ENCODE measurements around the gene NRL.

Gene NRL

DNA sequence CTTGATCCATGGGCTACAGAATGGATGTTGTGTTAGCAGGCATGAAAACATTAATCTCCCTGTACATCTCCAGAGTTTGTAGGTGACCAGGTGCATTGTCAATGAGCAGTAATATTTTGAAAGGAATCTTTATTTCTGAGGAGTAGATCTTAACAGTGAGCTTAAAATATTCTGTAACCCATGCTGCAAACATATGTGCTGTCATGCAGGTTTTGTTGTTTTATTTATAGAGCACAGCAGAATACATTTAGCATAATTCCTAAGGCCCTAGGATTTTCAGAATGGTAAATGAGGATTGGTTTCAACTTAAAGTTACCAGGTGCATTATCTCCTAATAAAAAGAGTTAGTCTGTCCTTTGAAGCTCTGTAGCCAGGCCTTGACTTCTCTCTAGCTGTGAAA lies 12.2 kb upstream of the NRL start:
- no peak for TF ChIP-seq POLR2A (IDR thresholded peaks at IDR 0.05; ENCODE audit: low read depth, low read length)
- DNase-seq (ENCODE audit: insufficient read length, low spot score) (no peak), FAIRE-seq (no peak)

DNA sequence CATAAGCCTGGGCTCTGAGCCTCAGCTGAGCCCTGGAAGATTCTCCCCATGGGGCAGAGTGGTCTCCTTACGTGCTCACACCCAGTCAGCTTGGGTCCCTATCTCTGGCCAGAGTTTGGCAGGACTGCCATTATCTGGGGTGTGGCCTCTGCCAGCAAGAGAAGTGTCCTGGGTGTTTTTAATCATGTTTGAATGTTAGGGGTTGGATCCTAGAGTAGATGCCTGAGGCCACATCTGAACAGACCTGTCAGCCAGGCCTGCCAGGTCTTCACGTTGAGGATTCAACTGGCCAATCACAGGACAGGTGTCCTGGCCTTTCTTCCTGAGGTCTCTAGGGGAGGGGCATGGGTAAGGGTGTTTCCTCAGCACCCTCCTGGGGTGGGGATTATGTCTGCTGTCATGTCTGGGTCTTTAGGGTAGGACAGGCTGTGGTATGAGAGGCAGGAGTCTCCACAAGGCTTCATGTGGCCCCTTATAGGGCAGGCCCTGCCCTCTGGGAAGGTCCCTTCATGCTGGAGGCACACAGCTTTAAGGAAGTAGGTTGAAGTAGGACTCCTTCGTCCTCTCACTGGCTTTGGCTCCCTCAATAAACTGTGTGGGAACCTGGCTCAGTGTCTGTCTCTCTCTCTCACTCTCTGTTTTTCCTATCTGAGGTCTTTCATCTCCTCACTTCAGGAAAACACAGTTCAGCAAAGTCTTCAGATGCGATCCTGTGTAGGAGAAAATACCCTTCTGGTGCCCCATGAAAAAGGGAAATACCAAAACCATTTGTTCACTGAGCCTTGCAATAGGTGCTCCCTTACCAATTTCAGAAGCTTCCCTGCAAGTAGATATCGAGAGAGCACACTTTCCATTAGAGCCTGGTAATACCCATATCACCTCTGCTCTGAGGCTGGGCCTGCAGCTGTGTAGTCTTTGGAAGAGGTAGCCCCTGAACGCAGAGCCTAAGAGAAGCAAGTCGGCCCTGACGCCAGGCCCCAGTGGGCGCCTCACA lies 9.0 kb upstream of the NRL start:
- DNase-seq (ENCODE audit: insufficient read length, low spot score) (no peak), FAIRE-seq (no peak)
- TF ChIP-seq POLR2A (IDR thresholded peaks at IDR 0.05; ENCODE audit: low read depth, low read length) = no peak

DNA sequence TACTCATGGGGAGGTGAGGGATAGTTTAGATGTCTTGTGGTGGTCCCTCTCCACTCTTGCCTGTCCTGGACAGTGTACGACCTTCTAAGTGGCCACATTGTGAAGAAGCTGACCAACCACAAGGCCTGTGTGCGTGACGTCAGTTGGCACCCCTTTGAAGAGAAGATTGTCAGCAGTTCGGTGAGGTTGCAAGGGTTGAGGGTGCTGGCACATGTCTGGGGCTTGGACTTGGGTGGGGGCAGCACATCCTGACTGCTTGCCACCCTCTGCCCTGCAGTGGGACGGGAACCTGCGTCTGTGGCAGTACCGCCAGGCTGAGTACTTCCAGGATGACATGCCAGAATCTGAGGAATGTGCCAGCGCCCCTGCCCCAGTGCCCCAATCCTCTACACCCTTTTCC lies 8.1 kb upstream of the NRL start:
- FAIRE-seq = no peak
- TF ChIP-seq POLR2A (IDR thresholded peaks at IDR 0.05; ENCODE audit: low read depth, low read length) = no peak
- DNase-seq (ENCODE audit: insufficient read length, low spot score) = no peak

DNA sequence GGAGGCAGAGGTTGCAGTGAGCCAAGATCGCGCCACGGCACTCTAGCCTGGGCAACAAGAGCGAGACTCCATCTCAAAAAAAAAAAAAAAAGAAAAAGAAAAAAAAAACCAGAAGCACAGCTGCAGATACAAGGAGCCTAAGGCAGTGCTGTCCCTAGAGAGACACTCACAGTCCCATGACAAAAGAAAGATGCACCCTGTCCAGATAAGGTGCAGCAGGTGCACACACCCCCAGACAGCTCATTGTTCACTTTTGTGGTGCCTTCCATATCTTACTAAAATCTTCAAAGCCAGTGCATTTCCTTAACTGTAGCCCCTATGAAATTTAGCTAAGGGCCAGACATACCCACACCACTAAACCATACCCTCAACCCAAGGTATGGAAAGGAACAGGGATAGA lies 7.7 kb upstream of the NRL start:
- no peak for FAIRE-seq
- no peak for TF ChIP-seq POLR2A (IDR thresholded peaks at IDR 0.05; ENCODE audit: low read depth, low read length)

DNA sequence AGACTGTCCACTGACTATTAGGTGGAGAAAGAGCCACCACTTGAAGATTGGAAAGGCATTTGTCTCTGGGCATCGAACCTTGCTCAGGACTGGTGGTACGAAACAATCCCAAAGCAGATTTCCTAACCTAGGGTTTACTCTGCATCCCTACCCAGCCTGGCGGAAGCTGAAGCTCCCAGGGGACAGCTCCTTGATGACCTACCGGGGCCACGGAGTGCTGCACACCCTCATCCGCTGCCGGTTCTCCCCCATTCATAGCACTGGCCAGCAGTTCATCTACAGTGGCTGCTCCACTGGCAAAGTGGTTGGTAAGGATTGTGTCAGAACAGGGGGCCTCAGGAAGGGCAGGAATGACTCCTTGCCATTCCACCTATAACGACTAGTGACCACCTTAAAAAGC lies 6.5 kb upstream of the NRL start:
- FAIRE-seq (no peak), DNase-seq (ENCODE audit: insufficient read length, low spot score) (no peak)
- no peak for TF ChIP-seq POLR2A (IDR thresholded peaks at IDR 0.05; ENCODE audit: low read depth, low read length)

More for the DNA sequence above, 7.7 kb upstream of the NRL start:
- DNase-seq (ENCODE audit: insufficient read length, low spot score) = no peak

DNA sequence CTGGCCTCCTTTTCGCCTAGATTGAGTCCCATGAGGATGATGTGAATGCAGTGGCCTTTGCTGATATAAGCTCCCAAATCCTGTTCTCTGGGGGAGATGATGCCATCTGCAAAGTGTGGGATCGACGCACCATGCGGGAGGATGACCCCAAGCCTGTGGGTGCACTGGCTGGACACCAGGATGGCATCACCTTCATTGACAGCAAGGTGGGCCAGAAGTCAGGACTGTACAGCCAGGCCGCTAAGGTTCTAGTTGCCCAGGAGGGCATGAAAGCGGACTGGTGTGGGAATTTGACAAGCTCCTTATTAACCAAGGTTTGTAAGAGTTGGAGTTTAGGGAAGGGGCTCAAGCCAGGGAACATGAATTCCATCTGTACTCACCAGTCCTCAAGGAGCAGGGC lies 4.9 kb upstream of the NRL start:
- DNase-seq (ENCODE audit: insufficient read length, low spot score) = no peak
- no peak for FAIRE-seq
- TF ChIP-seq POLR2A (IDR thresholded peaks at IDR 0.05; ENCODE audit: low read depth, low read length) = no peak

DNA sequence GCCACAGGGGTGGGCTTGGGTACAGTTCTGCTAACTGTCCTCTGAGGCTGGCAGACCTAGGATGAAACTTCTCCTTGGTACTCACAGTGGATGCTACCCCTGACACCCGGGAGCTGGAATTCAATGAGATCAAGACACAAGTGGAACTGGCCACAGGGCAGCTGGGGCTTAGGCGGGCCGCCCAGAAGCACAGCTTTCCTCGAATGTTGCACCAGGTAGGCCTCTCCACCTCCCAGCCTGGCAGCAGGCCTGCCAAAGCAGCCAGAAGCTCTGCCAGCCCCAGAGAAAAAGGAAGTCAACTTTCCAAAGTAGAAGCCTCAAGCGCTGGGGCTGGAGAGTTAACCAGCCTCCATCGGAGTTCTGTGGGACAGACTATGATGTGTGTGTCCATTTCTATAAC lies 2.4 kb upstream of the NRL start:
- TF ChIP-seq POLR2A (IDR thresholded peaks at IDR 0.05; ENCODE audit: low read depth, low read length) = no peak
- no peak for FAIRE-seq
- no peak for DNase-seq (ENCODE audit: insufficient read length, low spot score)

DNA sequence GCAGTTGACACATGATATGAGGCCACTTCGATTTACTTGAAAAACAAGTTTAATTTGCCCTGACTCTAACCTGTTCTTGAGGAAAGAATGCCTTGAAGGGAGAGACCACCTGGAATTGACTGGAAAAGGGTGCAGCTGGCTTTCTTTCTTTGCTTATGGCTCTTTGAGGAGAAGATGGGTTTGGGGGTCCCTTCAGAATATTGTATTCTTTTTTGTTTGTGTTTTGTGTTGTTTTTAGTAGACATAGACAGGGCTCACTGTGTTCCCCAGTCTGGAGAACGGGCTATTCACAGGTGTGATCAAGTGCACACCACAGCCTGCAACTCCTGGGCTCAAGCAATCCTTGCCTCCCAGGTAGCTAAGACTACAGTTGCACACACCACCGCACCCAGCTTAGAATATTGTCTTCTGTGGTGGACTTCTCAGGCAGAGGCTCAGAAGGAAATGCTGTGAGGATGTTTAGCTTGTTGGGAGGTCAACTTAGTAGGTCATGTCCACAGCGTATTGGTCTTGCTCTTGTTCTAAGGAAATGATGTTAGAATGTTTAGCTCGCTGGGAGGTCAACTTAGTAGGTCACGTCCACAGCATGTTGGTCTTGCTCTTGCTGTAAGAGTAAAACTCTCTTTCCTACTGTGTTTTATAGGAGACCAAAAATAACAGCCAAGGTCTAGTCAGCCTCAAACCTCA lies 1.5 kb upstream of the NRL start:
- no peak for TF ChIP-seq POLR2A (IDR thresholded peaks at IDR 0.05; ENCODE audit: low read depth, low read length)
- DNase-seq (ENCODE audit: insufficient read length, low spot score) (no peak), FAIRE-seq (no peak)

DNA sequence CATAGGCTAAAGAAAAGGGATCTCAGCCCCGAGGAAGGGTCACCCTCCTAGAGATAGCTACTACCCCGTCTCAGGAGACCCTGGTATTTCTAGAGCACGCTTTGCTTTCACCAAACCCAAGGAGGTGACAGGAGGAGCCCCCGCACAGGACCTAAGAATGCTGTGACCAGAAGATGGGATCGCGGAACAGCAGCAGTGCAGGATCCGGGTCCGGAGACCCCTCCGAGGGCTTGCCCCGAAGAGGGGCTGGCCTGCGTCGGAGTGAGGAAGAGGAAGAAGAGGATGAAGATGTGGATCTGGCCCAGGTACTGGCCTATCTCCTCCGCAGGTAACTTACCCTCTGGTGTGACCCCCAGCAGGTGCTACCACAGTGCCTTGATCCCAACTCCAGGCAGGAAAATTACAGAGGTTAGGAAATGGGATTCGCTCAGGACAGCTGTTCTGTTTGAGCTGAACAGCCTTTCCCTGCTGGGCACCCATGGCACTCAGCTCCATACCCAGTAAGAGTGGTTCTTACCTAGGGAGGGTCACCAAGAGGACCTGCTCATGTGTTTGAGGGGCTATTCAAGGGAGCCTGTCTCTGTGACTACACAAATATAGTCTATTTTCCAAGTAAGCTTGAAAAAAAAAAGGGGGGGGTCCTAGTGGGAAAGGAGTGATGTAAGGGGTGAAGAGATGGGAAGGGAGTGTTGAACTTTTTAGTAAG lies 826 bp upstream of the NRL start:
- FAIRE-seq = no peak
- no peak for TF ChIP-seq POLR2A (IDR thresholded peaks at IDR 0.05; ENCODE audit: low read depth, low read length)
- no peak for DNase-seq (ENCODE audit: insufficient read length, low spot score)

DNA sequence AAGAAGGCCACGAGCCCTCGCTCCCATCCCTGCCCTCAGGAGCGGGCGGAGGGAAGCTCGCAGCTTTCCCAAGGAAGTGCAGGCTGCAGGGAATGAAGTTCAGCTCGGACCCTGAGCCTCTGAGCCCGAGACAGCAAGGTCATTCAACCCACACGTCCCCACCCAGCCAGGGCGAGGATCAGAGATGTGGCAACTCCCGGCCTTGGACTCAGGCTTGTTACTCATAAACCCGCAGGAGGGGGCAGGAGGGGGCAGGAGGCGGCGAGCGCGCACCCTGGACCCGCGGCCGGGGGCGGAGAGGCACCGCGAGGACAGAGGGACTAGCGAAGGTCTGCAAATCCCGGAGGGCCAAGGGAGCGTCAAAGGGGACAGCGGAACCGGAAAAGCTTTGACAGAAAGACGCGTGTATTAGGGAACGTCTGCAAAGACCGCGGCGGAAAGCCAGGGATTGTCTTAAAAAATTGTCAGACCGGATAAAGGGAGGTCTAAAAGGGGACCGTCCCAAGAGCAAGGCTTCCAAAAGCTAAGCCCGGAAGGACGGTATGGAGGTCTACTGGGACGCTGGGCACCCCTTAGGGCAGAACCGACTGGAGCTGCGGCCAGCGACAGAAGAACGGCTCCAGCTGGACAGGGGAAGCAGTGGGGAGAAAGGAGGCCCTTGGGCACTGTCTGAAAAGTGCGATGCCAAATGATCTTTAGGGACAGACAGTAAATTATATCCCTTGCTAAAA lies 783 bp downstream of the NRL start:
- no peak for FAIRE-seq
- DNase-seq (ENCODE audit: insufficient read length, low spot score) = peak; percentile 60
- peak; percentile 46 for TF ChIP-seq POLR2A (IDR thresholded peaks at IDR 0.05; ENCODE audit: low read depth, low read length)

DNA sequence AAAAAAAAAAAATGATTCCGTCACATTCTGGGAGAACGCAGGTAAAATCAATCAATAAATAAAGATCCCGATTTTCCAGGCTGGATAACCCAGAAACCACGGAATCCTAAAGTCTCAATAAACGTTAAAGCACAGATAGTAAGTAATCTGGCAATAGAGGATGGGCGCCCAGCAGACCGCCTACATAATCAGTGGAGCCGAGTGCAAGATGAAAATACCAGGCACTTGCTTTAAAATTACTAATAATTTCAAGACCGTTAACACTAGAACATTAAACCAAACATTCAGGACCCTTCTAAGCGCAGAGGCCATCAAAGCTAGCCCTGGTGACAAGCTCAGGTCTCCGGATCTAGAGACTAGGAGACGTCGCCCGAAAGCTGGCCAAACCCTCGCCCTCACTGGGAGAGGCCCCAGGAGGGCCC lies 1.4 kb downstream of the NRL start:
- no peak for TF ChIP-seq POLR2A (IDR thresholded peaks at IDR 0.05; ENCODE audit: low read depth, low read length)
- no peak for DNase-seq (ENCODE audit: insufficient read length, low spot score)
- no peak for FAIRE-seq

DNA sequence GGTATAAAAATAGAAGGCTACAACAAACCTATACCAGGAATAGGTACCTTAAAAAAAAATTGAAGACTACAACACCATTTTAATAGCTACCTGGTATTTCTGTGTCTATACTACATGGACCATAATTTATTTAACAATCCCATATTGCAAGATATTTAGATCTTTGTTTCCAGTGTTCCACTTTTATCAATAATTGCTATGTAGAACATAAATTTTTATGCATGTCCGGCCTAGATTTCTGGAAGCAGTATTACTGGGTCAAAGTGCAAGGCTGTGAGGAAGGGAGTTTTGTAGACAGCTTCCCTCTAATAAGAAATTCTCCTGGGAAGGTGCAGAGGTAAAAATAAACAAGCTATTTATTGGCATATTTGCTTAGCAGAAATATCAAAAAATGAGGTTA lies 4.2 kb downstream of the NRL start:
- TF ChIP-seq POLR2A (IDR thresholded peaks at IDR 0.05; ENCODE audit: low read depth, low read length) = no peak
- DNase-seq (ENCODE audit: insufficient read length, low spot score) = no peak
- FAIRE-seq = no peak

DNA sequence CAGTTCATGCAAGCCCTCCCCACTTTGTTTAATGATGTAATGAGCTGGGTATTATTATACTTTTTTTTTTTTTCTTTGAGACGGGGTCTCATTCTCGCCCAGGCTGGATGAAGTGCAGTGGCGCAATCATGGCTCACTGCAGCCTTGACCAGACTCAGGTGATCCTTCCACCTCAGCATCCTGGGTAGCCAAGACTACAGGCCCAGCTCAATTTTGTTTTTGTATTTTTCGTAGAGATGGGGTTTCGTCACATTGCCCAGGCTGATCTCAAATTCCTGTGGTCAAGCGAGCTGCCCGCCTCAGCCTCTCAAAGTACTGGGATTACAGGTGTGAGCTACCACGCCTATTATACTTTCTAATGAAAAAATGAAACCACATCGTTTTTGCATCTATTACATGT lies 4.7 kb downstream of the NRL start:
- FAIRE-seq = no peak
- DNase-seq (ENCODE audit: insufficient read length, low spot score) = no peak

More for the DNA sequence above, 4.7 kb downstream of the NRL start:
- no peak for TF ChIP-seq POLR2A (IDR thresholded peaks at IDR 0.05; ENCODE audit: low read depth, low read length)

All from H54 (cell line).